Measurements from ENCODE around the gene PPP2R5C. TPM values are rescaled to one million over a fixed set of nuclear protein-coding genes. Genes with fewer than 3 reads are reported as not detected.

Gene PPP2R5C
- total RNA-seq, 1 donor from 2014 or later = 135 TPM

- no peak for DNase-seq (ENCODE audit: low spot score)
These were observed 186.0 kb downstream of the PPP2R5C start for GRCh38 chr14:101947577-101947903.

GRCh38 chr14:101947904-101948665, 186.6 kb downstream of the PPP2R5C start:
- DNase-seq (ENCODE audit: low spot score) = peak; percentile 100

- DNase-seq (ENCODE audit: low spot score) = no peak
These were observed 187.2 kb downstream of the PPP2R5C start for GRCh38 chr14:101948666-101949216.

GRCh38 chr14:101950100-101950499, 188.6 kb downstream of the PPP2R5C start:
- DNase-seq (ENCODE audit: low spot score) = no peak

GRCh38 chr14:101950516-101951215, 189.2 kb downstream of the PPP2R5C start:
- DNase-seq (ENCODE audit: low spot score) = no peak

- DNase-seq (ENCODE audit: low spot score) = no peak
These were observed 191.6 kb downstream of the PPP2R5C start for GRCh38 chr14:101953151-101953550.

GRCh38 chr14:101954501-101954900, 193.0 kb downstream of the PPP2R5C start:
- DNase-seq (ENCODE audit: low spot score) = no peak

GRCh38 chr14:101955695-101956161, 194.2 kb downstream of the PPP2R5C start:
- no peak for DNase-seq (ENCODE audit: low spot score)

GRCh38 chr14:101956179-101956885, 194.8 kb downstream of the PPP2R5C start:
- DNase-seq (ENCODE audit: low spot score) = no peak

- DNase-seq (ENCODE audit: low spot score) = no peak
These were observed 196.1 kb downstream of the PPP2R5C start for GRCh38 chr14:101957406-101958234.

GRCh38 chr14:101958418-101959180, 197.1 kb downstream of the PPP2R5C start:
- DNase-seq (ENCODE audit: low spot score) = peak; percentile 81

GRCh38 chr14:101959277-101959676, 197.8 kb downstream of the PPP2R5C start:
- no peak for DNase-seq (ENCODE audit: low spot score)

- DNase-seq (ENCODE audit: low spot score) = no peak
These were observed 198.7 kb downstream of the PPP2R5C start for GRCh38 chr14:101960225-101960624.

GRCh38 chr14:101961011-101961721, 199.7 kb downstream of the PPP2R5C start:
- peak; percentile 76 for DNase-seq (ENCODE audit: low spot score)

GRCh38 chr14:101961746-101962502, 200.4 kb downstream of the PPP2R5C start:
- no peak for DNase-seq (ENCODE audit: low spot score)

- DNase-seq (ENCODE audit: low spot score) = peak; percentile 73
These were observed 201.0 kb downstream of the PPP2R5C start for GRCh38 chr14:101962503-101962874.

GRCh38 chr14:101963052-101963451, 201.5 kb downstream of the PPP2R5C start:
- no peak for DNase-seq (ENCODE audit: low spot score)

GRCh38 chr14:101963656-101964296, 202.3 kb downstream of the PPP2R5C start:
- no peak for DNase-seq (ENCODE audit: low spot score)
